ENCODE data around the gene COA6.

Gene COA6

DNA sequence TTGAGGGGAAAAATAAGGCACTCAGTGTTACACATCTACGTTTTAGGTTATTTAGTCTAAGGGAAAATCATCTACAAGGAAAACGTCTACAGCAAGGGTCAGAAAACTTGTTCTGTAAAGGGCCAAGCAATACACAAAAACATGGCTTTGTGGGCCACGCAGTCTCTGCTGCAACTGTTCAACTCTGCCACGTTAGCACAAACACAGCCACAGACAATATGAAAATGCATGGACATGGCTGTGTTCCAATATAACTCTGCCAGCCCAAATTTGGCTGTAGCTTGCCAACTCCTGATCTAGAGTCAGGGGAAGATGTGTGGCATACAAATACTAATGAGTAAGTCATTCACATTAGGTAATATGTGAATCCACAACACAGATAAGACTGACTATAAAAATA, 40.7 kb downstream of the COA6 start:
- no peak for DNase-seq

DNA sequence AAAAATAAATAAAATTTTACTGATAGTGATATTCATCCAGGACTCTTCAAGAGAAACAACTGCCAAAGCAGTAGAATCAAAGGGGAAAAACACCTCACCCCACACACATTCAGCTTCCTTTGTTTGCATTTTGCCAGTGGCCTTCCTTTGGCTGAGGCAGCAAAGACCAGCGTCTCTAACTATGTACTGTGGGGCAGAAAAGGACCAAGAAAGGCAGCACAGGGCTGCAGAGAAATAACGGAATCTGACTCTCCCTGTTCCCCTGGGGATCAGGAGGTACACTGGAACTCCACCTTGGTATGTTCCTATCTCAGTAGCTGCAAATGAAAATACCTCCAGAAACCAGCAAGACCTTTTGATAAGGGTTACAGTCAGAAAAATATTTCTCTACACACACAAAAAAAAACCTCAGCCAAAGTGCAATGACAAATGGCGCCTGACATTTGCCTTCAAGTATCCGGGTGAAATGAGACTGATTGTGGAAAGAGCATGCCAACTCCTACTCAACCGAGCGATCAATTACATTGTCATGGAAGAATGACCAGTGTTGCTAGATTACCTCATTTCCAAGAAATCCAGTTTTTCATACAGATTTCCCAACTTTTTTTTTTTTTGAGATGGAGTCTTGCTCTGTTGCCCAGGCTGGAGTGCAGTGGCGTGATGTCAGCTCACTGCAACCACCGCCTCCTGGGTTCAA, 54.8 kb downstream of the COA6 start:
- DNase-seq, result no peak

DNA sequence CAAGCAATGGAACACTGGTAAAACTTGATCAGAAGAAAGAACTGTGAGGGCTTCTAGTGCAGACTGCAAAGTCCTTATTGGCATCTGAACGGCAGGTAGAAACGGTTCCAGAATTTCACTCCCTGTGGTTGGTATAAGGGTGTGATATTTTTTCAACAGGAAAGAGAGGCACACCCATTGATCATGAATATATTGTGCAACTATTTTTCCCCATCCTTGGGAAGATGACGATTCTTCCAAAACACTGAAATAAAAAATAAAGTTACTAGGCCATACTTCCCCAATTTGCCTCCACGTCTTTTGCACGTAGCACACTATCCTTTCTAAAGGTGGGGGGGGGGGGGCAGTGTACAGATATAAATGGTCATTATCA, 56.2 kb downstream of the COA6 start:
- no peak for DNase-seq

DNA sequence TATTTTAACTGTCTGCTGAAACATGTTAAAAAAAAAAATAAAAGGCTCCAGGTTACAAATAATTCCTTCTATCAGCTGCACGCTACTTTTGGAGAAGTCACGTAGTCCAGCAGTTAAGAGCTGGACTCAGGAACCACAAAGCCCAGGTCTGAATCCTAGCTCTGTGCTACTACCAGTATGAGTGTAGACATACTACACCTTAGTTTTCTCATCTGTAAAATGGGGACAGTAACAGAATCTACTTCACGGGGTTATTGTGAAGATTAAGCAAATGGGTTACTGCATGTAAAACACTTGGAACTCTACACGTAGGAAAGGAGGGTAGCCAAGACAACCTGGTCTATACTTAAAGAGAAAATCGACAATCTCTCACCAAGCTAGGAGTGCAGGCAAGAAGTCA, 57.4 kb downstream of the COA6 start:
- DNase-seq, result no peak

DNA sequence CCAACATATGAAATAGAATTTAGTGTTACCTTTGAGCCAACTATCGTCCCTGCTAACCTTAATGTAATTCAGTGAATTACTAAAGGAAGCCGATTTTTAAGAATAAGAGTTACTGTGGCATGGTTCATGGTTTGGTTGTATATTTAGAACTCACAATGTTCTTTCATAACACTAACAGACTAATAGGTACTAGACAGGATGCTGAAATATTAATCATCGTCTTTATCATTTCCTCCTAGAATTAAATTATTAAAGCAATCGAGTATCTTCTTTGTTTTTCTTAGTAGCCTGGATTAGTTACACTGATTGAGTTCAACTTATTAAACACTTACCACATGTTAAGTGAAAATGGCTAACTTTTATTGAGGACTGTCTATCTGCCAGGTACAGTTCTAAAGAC, 58.0 kb downstream of the COA6 start:
- no peak for DNase-seq

DNA sequence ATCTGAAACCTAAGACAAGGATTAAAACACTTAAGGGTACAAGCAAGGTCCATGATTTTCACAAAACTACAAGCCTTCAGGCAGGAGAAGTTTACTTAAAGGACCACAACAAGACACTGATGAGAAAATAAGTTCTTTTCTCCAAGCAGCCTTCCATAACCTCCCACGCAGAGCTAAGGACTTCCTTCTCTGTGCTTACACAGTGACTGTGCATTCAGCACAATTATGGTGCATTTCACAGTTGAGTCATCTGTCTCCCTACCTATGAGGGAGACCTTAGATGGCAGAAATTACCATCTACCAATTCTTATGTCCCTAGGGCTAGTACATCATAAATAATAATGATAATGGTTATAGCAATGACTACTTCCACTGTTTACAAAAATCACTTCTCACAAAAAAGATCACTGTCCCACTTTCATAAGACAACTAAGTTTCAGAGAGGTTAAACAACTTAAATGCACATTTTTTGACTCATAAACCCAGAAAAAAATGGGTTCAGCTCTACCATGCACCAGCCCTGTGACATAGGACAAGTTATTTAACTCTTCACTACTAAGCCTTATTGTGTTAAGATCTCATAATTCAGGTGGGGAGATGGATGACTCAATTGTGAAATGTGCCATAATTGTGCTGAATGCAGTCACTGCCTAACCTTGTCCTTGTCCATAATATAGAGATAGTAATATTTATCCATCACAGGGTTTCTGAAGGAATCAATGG, 60.5 kb downstream of the COA6 start:
- peak; percentile 38 for DNase-seq
